ENCODE data around the gene TEKT5. TPM values are rescaled to one million over a fixed set of nuclear protein-coding genes. Genes with fewer than 3 reads are reported as not detected.
A peak's percentile ranks its signal among the peaks of the same experiment; 100 is the strongest.

Gene TEKT5
- total RNA-seq, 1 experiment from 2014 or later = not detected

- Histone ChIP-seq H3K36me3 (ENCODE audit: low read depth) (no peaks in the 10 kb centered on the region), H3K79me2 (ENCODE audit: low read depth) (peaks cover 42% of the 10 kb centered on the region), H3K27ac (0 out of 2 replicates have a peak within 1 kb of the TSS, but pooled peaks have one; percentile 31), H3K9me2 (ENCODE audit: insufficient read depth) (no peaks in the 10 kb centered on the region), H3F3A (ENCODE audit: insufficient read depth, low read depth) (peaks cover 31% of the 10 kb centered on the region; the same call in 1 of the 2 replicates), H3K9me3 (ENCODE audit: insufficient read depth, low read depth) (no peaks in the 10 kb centered on the region), H2AFZ (peak within 1 kb of the TSS; percentile 100), H3K4me1 (replicated peaks; ENCODE audit: insufficient read depth) (peaks cover 53% of the 10 kb centered on the region), H3K4me3 (peak within 1 kb of the TSS; percentile 92), H3K4me2 (peak within 1 kb of the TSS; percentile 84), H4K20me1 (ENCODE audit: insufficient read depth) (peaks cover 6% of the 10 kb centered on the region; the same call in 1 of the 2 replicates), H3K27me3 (ENCODE audit: insufficient read depth, low read depth) (no peaks in the 10 kb centered on the region)
- intact Hi-C loops (cut with micrococcal nuclease; ENCODE audit: unreplicated experiment) = loop anchor here (1.0 to 2.0 kb wide), 7 partner anchors 21 to 157 kb away; no protein-coding TSS in a partner anchor
- POLR2A ChIA-PET (ENCODE audit: unreplicated experiment) = no interaction called here
- TF ChIP-seq, protein P1, sequence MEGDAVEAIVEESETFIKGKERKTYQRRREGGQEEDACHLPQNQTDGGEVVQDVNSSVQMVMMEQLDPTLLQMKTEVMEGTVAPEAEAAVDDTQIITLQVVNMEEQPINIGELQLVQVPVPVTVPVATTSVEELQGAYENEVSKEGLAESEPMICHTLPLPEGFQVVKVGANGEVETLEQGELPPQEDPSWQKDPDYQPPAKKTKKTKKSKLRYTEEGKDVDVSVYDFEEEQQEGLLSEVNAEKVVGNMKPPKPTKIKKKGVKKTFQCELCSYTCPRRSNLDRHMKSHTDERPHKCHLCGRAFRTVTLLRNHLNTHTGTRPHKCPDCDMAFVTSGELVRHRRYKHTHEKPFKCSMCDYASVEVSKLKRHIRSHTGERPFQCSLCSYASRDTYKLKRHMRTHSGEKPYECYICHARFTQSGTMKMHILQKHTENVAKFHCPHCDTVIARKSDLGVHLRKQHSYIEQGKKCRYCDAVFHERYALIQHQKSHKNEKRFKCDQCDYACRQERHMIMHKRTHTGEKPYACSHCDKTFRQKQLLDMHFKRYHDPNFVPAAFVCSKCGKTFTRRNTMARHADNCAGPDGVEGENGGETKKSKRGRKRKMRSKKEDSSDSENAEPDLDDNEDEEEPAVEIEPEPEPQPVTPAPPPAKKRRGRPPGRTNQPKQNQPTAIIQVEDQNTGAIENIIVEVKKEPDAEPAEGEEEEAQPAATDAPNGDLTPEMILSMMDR (conservative IDR thresholded peaks at IDR 0.05) = peak; percentile 67; the same call in 1 of the 2 replicates
- TF ChIP-seq EZH2 (IDR thresholded peaks at IDR 0.05; ENCODE audit: low read depth) = no peak
- CTCF ChIA-PET = interaction anchor here (0.6 to 1.1 kb wide), 5 partner anchors 13 to 1758 kb away, joined by 3 to 5 read pairs (median 3); no protein-coding TSS in a partner anchor
- peak; percentile 56 to 89 for DNase-seq
- TSS peak; percentile 52 for BruUV-seq (replicated peaks)
Measured at GRCh38 chr16:10579965-10580882, 114.5 kb downstream of the TEKT5 start, which contains the start of gene EMP2. TSS of gene EMP2 (minus strand) at chr16:10580598. CDS start at chr16:10547617, 32,981 bp downstream.

DNA sequence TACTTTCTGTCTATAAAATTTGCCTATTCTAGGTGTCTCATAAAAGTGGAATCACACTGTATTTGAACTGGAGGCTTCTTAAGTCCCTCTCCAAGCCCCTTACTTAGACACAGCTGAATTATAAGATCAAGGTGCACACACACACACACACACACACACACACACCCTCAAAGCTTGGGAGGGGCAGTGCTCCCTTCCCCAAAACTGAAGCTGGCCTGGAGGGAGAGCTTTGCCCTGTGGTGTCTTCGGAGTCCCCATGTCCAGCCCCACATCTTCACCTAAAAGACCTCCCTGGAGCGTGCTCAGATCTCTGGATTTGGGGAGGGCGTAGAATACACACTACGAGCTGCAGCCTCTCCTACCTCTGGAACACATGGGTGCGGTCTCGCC lies 115.2 kb downstream of the TEKT5 start:
- Histone ChIP-seq H3K9me3 (ENCODE audit: insufficient read depth, low read depth) (no peaks in the 10 kb centered on the region), H2AFZ (peak overlapping the region; percentile 100), H3K36me3 (ENCODE audit: low read depth) (no peaks in the 10 kb centered on the region), H3K9me2 (ENCODE audit: insufficient read depth) (no peaks in the 10 kb centered on the region), H3K4me1 (replicated peaks; ENCODE audit: insufficient read depth) (peaks cover 47% of the 10 kb centered on the region), H3K79me2 (ENCODE audit: low read depth) (peaks cover 47% of the 10 kb centered on the region), H3K27me3 (ENCODE audit: insufficient read depth, low read depth) (no peaks in the 10 kb centered on the region), H3F3A (ENCODE audit: insufficient read depth, low read depth) (peaks cover 24% of the 10 kb centered on the region; the same call in 1 of the 2 replicates), H3K4me2 (peak overlapping the region; percentile 84), H3K27ac (no peak overlapping the region), H4K20me1 (ENCODE audit: insufficient read depth) (peaks cover 6% of the 10 kb centered on the region; the same call in 1 of the 2 replicates), H3K4me3 (peak overlapping the region; percentile 92)
- DNase-seq = no peak
- intact Hi-C loops (cut with micrococcal nuclease; ENCODE audit: unreplicated experiment) = loop anchor here (2.0 kb wide), 4 partner anchors 21 to 149 kb away; no protein-coding TSS in a partner anchor
- no TSS peak for BruUV-seq (replicated peaks)
- ChIA-PET CTCF (interaction anchor here (0.6 to 0.8 kb wide), 3 partner anchors 13 to 58 kb away, joined by 3 to 5 read pairs (median 3); no protein-coding TSS in a partner anchor), POLR2A (ENCODE audit: unreplicated experiment) (interaction anchor here (0.7 kb wide), 1 partner anchor 331 kb away, joined by 4 read pairs; no protein-coding TSS in a partner anchor)
- no peak for TF ChIP-seq EZH2 (IDR thresholded peaks at IDR 0.05; ENCODE audit: low read depth)
- TF ChIP-seq, protein P1 (conservative IDR thresholded peaks at IDR 0.05) = no peak

All from PC-9 (cell line).